ENCODE measurements around the gene APLN.

APLN gene

GRCh38 chrX:129651756-129652564 lies 2.8 kb downstream of the APLN start:
- Mint-ChIP-seq H3K4me3 (no peak overlapping the region), H3K4me1 (ENCODE audit: low read depth) (peaks cover 4% of the 10 kb centered on the region), H3K27me3 (peaks cover 14% of the 10 kb centered on the region), H3K36me3 (ENCODE audit: low read depth) (no peaks in the 10 kb centered on the region), H3K27ac (no peak overlapping the region), H3K9me3 (no peaks in the 10 kb centered on the region)

GRCh38 chrX:129650821-129651510 lies 3.8 kb downstream of the APLN start:
- H3K4me1 Mint-ChIP-seq (ENCODE audit: low read depth) = peaks cover 4% of the 10 kb centered on the region
- no peaks in the 10 kb centered on the region for H3K36me3 Mint-ChIP-seq (ENCODE audit: low read depth)
- no peak overlapping the region for H3K4me3 Mint-ChIP-seq
- H3K9me3 Mint-ChIP-seq = no peaks in the 10 kb centered on the region
- H3K27ac Mint-ChIP-seq = no peak overlapping the region
- peaks cover 11% of the 10 kb centered on the region for H3K27me3 Mint-ChIP-seq

- Mint-ChIP-seq H3K27ac (no peak overlapping the region), H3K9me3 (no peaks in the 10 kb centered on the region), H3K36me3 (ENCODE audit: low read depth) (no peaks in the 10 kb centered on the region), H3K4me3 (no peak overlapping the region), H3K27me3 (peaks cover 4% of the 10 kb centered on the region), H3K4me1 (ENCODE audit: low read depth) (peaks cover 4% of the 10 kb centered on the region)
Observed at GRCh38 chrX:129650183-129650689, 4.5 kb downstream of the APLN start.

- H3K27me3 Mint-ChIP-seq = peaks cover 3% of the 10 kb centered on the region
- H3K9me3 Mint-ChIP-seq = no peaks in the 10 kb centered on the region
- peaks cover 4% of the 10 kb centered on the region for H3K4me1 Mint-ChIP-seq (ENCODE audit: low read depth)
- H3K4me3 Mint-ChIP-seq = no peak overlapping the region
- H3K27ac Mint-ChIP-seq = no peak overlapping the region
- H3K36me3 Mint-ChIP-seq (ENCODE audit: low read depth) = no peaks in the 10 kb centered on the region
Observed at GRCh38 chrX:129649268-129650182, 5.2 kb downstream of the APLN start.

- no peaks in the 10 kb centered on the region for H3K36me3 Mint-ChIP-seq (ENCODE audit: low read depth)
- H3K27me3 Mint-ChIP-seq = peaks cover 3% of the 10 kb centered on the region
- no peak overlapping the region for H3K27ac Mint-ChIP-seq
- peaks cover 4% of the 10 kb centered on the region for H3K4me1 Mint-ChIP-seq (ENCODE audit: low read depth)
- no peak overlapping the region for H3K4me3 Mint-ChIP-seq
- H3K9me3 Mint-ChIP-seq = no peaks in the 10 kb centered on the region
Observed at GRCh38 chrX:129648514-129649267, 6.1 kb downstream of the APLN start.

- H3K4me3 Mint-ChIP-seq = no peak overlapping the region
- no peaks in the 10 kb centered on the region for H3K4me1 Mint-ChIP-seq (ENCODE audit: low read depth)
- H3K27me3 Mint-ChIP-seq = no peaks in the 10 kb centered on the region
- H3K36me3 Mint-ChIP-seq (ENCODE audit: low read depth) = no peaks in the 10 kb centered on the region
- no peaks in the 10 kb centered on the region for H3K9me3 Mint-ChIP-seq
- no peak overlapping the region for H3K27ac Mint-ChIP-seq
Observed at GRCh38 chrX:129647418-129648410, 7.0 kb downstream of the APLN start.

GRCh38 chrX:129646566-129647417 lies 8.0 kb downstream of the APLN start:
- no peaks in the 10 kb centered on the region for H3K9me3 Mint-ChIP-seq
- no peaks in the 10 kb centered on the region for H3K27me3 Mint-ChIP-seq
- no peaks in the 10 kb centered on the region for H3K36me3 Mint-ChIP-seq (ENCODE audit: low read depth)
- no peak overlapping the region for H3K4me3 Mint-ChIP-seq
- no peak overlapping the region for H3K27ac Mint-ChIP-seq
- H3K4me1 Mint-ChIP-seq (ENCODE audit: low read depth) = no peaks in the 10 kb centered on the region

- H3K27ac Mint-ChIP-seq = no peak overlapping the region
- no peaks in the 10 kb centered on the region for H3K27me3 Mint-ChIP-seq
- H3K4me3 Mint-ChIP-seq = no peak overlapping the region
- H3K9me3 Mint-ChIP-seq = no peaks in the 10 kb centered on the region
- no peaks in the 10 kb centered on the region for H3K4me1 Mint-ChIP-seq (ENCODE audit: low read depth)
- H3K36me3 Mint-ChIP-seq (ENCODE audit: low read depth) = no peaks in the 10 kb centered on the region
Observed at GRCh38 chrX:129642641-129643040, 12.1 kb downstream of the APLN start.

- H3K27me3 Mint-ChIP-seq = no peaks in the 10 kb centered on the region
- no peaks in the 10 kb centered on the region for H3K9me3 Mint-ChIP-seq
Observed at GRCh38 chrX:129641941-129642340, 12.8 kb downstream of the APLN start.

GRCh38 chrX:129641469-129641868 lies 13.3 kb downstream of the APLN start:
- H3K9me3 Mint-ChIP-seq = no peaks in the 10 kb centered on the region
- no peak overlapping the region for H3K27ac Mint-ChIP-seq
- H3K4me1 Mint-ChIP-seq (ENCODE audit: low read depth) = no peaks in the 10 kb centered on the region
- H3K4me3 Mint-ChIP-seq = no peak overlapping the region
- no peaks in the 10 kb centered on the region for H3K36me3 Mint-ChIP-seq (ENCODE audit: low read depth)
- H3K27me3 Mint-ChIP-seq = no peaks in the 10 kb centered on the region

More at GRCh38 chrX:129641941-129642340, 12.8 kb downstream of the APLN start:
- no peak overlapping the region for H3K4me3 Mint-ChIP-seq
- no peak overlapping the region for H3K27ac Mint-ChIP-seq
- no peaks in the 10 kb centered on the region for H3K36me3 Mint-ChIP-seq (ENCODE audit: low read depth)
- no peaks in the 10 kb centered on the region for H3K4me1 Mint-ChIP-seq (ENCODE audit: low read depth)

GRCh38 chrX:129640737-129641136 lies 14.0 kb downstream of the APLN start:
- no peaks in the 10 kb centered on the region for H3K4me1 Mint-ChIP-seq (ENCODE audit: low read depth)
- no peak overlapping the region for H3K4me3 Mint-ChIP-seq
- H3K36me3 Mint-ChIP-seq (ENCODE audit: low read depth) = no peaks in the 10 kb centered on the region
- no peaks in the 10 kb centered on the region for H3K9me3 Mint-ChIP-seq
- no peak overlapping the region for H3K27ac Mint-ChIP-seq
- H3K27me3 Mint-ChIP-seq = no peaks in the 10 kb centered on the region

- no peak overlapping the region for H3K4me3 Mint-ChIP-seq
- no peaks in the 10 kb centered on the region for H3K27me3 Mint-ChIP-seq
- no peaks in the 10 kb centered on the region for H3K9me3 Mint-ChIP-seq
- H3K4me1 Mint-ChIP-seq (ENCODE audit: low read depth) = no peaks in the 10 kb centered on the region
- no peaks in the 10 kb centered on the region for H3K36me3 Mint-ChIP-seq (ENCODE audit: low read depth)
- no peak overlapping the region for H3K27ac Mint-ChIP-seq
Observed at GRCh38 chrX:129638917-129639316, 15.8 kb downstream of the APLN start.

All from stimulated activated naive CD8-positive, alpha-beta T cell treated with anti-CD3 and anti-CD28 coated beads, Interleukin-15, Interleukin-2, amounts not matched to agents 100 ng/mL and 50 ng/mL, for 24 hours (primary cell).